ENCODE results near the gene TMEM53.

The TMEM53 gene

GRCh38 chr1:44650159-44650831 is 24.0 kb downstream of the TMEM53 start:
- FAIRE-seq (no peak), DNase-seq (ENCODE audit: insufficient read length, low spot score) (no peak)

DNA sequence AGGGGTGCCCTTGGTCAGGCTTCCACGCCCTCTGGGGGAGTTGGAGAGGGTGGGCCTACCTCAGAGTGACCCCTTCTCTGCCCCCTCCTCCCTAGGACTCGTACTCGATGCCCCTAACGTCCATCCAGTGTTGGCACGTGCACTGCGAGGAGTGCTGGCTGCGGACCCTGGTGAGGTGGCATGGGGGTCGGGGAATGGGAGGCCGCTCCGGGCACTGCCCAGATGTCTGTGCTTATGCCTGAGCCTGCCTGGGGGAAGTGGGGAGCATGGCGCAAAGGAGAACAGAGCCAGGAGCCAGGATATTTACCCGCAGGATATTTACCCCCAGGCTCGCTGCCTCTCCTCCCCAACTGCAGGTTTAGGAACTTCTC is 24.5 kb downstream of the TMEM53 start:
- no peak for FAIRE-seq
- DNase-seq (ENCODE audit: insufficient read length, low spot score): no peak

GRCh38 chr1:44648529-44649250 is 25.6 kb downstream of the TMEM53 start:
- no peak for DNase-seq (ENCODE audit: insufficient read length, low spot score)
- FAIRE-seq: no peak

- FAIRE-seq: no peak
Measured at GRCh38 chr1:44647896-44648295, 26.4 kb downstream of the TMEM53 start.

DNA sequence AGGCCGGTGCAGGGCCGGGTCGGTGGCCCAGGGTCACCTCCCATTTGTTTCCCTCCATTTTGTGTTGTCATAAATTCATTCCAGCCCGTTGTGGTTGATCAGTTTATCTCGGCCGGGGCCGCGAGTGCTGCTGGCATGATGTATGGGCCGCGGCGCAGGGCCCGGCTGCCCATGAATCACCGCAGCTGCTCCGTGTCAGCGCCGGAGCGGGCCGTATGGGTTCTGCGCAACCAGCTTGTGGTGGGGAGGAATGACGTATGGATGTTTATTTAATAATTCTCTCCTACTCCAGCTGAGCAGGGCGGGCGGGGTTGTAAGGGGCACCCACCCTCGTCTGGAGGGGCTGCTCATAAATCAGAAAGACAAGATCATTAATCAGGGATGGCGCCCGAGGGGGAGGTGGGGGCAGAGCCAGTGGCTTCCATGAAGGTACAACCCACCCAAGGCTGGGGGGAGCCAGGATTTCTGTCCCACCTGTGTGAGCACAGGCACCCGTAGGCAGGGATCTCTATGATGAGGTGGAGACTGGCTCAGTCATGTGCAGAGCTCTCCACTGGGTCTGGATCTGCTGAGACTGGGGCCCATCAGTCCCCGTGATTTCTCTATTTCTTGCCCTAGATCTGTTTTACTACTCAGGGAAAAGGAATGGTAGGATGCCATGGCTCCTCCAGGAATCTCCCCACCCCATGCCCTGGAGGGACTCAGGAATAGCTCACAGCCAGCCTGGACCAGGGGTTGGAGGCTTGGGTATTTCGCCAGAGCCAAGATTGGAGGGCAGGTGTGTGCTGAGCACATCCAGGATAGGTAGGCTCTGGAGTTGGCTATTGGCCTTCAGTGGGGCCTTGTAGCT is 27.8 kb downstream of the TMEM53 start:
- DNase-seq (ENCODE audit: insufficient read length, low spot score) (no peak), FAIRE-seq (no peak)

More at GRCh38 chr1:44647896-44648295, 26.4 kb downstream of the TMEM53 start:
- no peak for DNase-seq (ENCODE audit: insufficient read length, low spot score)

DNA sequence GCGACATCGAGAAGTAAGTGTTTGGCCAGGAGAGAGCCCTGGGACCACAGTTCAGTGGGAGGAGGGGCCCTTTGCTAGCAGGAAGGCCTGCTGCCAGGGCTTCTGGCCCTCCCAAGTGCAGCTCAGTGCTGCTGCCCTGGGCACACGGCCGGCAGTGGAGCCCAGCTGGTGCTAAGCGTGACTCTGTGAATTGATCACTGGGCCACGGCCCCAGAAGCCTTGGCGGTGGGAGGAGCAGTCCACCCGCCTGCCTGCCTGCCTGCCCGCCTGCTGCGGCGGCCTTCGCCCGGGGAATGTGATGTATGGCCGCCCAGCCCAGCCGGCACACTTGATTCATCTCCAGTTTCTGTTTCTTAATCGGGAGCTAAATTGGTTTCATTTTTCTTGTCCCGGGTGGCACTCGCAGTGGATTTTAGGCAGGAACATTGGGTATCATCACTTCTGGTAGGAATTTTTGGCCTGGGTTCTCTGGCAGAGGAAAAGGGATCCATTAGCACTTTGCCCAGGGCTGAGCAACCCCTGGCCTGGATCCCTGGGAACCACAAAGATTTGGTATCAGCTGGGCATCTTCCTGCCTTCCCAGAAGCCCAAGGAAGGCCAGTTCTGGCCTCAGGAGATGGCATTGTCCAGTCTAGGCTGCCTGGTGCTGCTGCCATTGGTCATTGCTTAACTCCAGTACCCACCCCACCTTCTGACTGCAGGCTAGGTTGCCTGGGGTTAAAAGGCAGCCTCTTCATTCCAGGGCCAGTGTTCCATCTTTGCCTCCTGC is 28.6 kb downstream of the TMEM53 start:
- FAIRE-seq: no peak

GRCh38 chr1:44644806-44645205 is 29.5 kb downstream of the TMEM53 start:
- no peak for FAIRE-seq

More for the DNA sequence above, 28.6 kb downstream of the TMEM53 start:
- DNase-seq (ENCODE audit: insufficient read length, low spot score): no peak

DNA sequence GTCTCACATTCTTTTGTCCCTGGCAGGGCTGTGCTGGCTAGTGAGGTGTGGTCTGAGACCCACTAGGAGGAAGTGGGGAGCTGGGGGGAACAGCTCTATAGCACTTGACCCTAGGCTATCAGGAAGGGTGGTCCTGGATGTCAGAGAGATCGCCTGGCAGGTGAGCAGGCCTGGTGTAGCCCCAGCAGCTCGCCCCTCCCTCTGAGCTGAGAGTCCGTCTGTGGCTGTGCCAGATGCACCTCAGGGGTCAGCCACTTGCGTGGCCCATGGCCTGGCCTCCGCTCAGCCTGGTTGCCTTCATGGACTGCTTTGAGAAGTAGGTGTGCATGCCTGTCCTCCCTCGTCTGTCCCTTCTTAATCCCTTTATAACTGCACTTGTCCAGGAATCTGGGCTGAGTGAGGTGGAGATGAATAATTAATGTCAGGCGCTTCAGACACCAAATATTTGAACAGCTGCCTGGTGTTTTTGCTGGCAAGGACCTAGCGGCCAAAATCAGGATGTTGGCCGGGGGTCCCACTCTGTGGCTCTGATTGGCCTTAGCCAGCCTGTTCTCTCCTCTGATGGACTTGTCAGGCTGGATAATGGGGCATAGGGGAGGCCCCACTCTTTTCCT is 30.5 kb downstream of the TMEM53 start:
- DNase-seq (ENCODE audit: insufficient read length, low spot score): no peak

More at GRCh38 chr1:44644806-44645205, 29.5 kb downstream of the TMEM53 start:
- DNase-seq (ENCODE audit: insufficient read length, low spot score): no peak

GRCh38 chr1:44642925-44643324 is 31.4 kb downstream of the TMEM53 start:
- FAIRE-seq: no peak
- DNase-seq (ENCODE audit: insufficient read length, low spot score): no peak

More for the DNA sequence above, 30.5 kb downstream of the TMEM53 start:
- no peak for FAIRE-seq

GRCh38 chr1:44642255-44642654 is 32.0 kb downstream of the TMEM53 start:
- FAIRE-seq: no peak
- no peak for DNase-seq (ENCODE audit: insufficient read length, low spot score)

GRCh38 chr1:44641126-44642102 is 32.9 kb downstream of the TMEM53 start:
- FAIRE-seq: no peak

DNA sequence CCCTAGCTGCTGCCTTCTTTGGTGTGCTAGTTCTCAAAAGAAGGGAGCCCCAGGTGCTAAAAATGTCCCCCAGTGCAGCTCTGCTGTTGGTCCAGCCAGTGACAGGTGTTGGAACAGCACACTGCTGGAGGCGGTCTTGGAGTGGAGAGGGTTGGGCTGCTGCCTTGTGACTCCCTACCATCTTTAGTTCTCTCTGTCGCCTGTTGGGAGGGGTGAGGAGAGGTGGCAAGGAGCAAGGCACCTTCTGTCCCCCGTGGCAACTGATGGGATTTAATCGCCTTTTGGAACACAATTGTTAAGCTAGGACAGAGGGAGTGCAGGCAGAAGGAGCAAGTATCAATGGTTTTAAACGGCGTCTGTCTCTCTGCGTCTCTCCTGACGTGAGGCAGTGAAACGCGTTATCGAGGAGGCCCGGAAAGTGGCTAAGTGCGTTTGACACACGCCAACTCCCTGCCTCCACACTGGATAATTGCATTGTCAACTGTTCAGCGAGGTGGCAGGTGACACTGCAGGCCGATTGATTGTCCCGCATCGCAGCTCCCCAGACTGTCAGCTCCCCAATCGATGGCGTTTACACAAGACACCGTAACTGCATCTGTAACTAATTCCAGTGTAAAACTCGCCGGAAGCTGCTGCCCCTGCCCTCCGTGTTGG is 34.0 kb downstream of the TMEM53 start:
- no peak for DNase-seq (ENCODE audit: insufficient read length, low spot score)
- FAIRE-seq: no peak

More at GRCh38 chr1:44641126-44642102, 32.9 kb downstream of the TMEM53 start:
- no peak for DNase-seq (ENCODE audit: insufficient read length, low spot score)

DNA sequence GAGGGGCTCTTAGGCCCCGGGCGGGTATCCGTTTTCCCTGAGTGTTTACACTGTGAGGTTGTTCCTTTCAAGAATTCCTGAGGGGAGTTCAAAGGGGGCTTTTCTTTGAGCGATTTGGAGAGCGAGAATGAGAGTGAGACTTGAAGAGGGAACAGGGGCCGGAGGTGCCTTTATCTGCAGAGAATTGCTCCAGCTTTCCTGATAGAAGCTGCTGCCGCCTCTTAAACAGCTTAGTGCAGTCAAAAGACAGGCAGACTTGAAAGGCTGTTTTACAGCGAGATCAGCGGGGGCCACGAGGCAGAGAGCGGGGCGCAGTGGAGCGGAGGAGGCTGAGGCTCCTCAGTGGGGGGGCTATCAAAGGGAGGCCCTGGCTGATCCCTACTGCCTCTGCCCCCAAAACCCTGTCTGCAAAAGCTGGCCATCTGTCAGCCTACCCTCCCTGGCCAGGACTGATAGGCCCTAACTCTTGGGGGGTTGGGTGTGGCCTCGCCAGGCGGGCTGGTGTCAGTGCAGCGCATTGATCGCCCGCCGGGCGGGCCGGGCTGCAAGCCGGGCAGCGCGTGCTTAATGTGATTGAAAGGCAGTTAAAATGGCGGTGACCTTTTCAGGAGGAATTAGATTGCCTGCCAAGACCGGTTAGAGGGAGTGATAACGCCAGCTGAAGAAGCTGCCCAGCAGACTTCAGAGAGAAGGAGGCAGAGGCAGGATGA is 36.4 kb downstream of the TMEM53 start:
- no peak for DNase-seq (ENCODE audit: insufficient read length, low spot score)
- no peak for FAIRE-seq

GRCh38 chr1:44636688-44637598 is 37.3 kb downstream of the TMEM53 start:
- no peak for FAIRE-seq

DNA sequence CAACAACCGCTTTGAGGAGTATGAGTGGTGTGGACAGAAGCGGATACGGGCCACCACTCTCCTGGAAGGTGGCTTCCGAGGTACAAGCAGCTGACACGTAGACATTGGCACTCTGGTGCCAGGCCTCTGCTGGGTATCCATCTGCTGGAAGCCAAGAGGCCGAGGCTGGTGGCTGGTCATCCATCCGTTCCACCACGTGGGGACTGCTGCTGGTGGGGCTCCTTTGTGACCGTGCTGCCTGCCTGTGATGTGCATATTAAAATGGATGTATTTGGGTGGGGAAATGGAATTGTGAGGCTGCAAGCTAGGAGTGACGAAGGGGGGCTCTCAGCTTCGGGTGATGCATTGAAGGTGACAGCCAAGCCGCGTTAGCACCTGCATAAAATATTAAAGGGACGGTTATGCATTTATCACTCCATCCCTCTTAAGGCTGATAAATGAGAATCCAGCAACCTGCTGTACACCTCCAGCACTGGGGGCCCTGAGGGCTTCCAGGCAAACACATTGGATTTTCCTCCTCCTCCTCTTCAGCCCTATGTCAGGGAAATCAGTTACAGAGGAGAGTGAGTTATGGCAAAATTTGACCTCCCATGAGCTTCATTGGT is 38.1 kb downstream of the TMEM53 start:
- DNase-seq (ENCODE audit: insufficient read length, low spot score) (no peak), FAIRE-seq (no peak)

More at GRCh38 chr1:44636688-44637598, 37.3 kb downstream of the TMEM53 start:
- DNase-seq (ENCODE audit: insufficient read length, low spot score): no peak

GRCh38 chr1:44635439-44635838 is 38.8 kb downstream of the TMEM53 start:
- FAIRE-seq: no peak
- no peak for DNase-seq (ENCODE audit: insufficient read length, low spot score)

All from HTR-8/SVneo (cell line).